Brain pericyte (primary cell): Measurements from ENCODE around the gene METTL27.
"Not testable (repeated sequence)": the region's sequence is repeated elsewhere in the genome, so short reads cannot be mapped to it uniquely, and the experiment has no call there.

Experiments
- DNase-seq: peaks from one replicate; pipeline ENCODE4 v3.0.0-alpha.2; 2012; ENCODE audit warnings: low read depth, low spot score

Gene METTL27

DNA sequence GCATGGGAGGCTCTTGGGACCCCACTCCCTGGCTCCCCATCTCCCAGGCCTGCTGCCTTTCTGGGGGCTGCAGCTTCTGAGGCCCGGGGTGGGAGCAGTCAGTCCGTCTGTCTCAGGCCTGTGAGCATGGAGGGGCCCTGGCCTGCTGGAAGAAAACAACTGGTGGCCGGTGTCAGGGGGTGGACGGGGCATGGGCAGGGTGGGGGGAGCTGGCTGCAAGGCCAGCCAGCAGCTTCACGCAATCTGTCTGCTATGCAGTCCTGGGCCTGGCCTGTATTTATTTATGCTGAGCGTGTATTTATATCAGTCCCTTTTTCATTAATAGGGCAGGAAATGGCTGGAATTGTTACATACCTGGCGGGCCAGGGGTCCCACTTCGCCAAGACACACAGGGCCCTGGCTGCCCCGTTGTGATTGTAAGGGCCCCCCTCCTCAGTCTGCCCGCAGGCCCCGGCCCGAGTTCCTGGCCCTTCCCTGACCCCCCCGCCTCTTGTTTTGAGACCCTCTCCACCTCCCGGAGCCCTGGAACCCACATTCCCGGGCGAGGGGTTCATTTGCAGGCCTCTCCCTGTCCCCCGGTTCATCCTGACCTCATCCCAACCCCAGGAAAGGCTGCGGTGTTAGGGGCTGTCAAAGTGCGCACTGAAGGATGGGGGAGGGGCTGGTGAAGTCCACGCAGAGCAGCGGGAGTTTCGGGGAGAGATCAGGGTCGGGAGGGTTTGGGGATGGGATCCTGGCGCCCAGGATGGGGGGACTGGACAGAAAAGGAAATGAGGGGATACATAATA, 26.9 kb upstream of the METTL27 start:
- DNase-seq, result no peak

DNA sequence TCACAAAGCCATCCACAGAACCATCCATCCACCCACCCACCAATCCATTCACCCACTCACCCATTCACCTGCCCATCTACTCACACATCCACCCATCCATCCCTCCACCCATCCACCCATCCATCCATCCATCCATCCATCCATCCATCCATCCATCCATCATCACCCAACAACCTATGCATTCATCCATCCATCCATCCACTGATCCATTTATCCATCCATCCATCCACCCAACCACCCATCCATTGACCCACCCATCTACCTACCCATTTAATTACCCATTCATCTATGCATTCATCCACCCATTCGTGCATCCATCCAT, 24.1 kb upstream of the METTL27 start:
- no peak for DNase-seq

DNA sequence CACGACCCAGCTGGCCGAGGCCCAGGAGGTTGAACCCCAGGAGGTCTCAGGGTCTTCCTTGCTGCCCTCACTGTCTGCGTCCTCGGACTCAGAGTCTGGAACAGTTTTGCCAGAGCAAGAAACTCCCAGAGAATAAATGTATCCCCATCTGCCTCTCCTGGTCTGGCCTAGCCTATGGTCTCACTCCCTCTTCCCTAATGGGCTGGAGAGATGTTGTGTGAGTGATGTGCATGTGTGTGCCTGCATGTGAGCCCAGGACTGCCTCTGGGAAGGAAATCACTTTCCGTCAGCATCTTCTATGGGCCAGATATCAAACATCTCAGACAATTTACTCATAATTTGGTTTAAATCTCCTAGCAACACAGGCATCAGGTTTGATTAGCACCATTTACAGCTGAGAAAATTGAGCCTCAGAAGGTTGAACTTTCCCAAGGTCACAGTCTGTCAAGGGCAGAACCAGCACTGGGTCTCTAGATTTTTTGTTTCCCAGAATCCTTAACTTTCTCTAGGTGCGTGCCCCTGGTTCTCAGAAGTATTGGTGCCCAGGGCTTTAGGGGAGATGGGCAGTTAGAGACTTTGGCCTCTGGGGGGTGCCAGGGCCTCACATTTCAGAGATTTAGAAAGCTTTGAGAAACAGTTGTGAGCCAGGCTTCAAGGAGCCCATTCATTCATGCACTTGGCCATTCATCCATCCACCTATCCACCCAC, 23.6 kb upstream of the METTL27 start:
- no peak for DNase-seq

DNA sequence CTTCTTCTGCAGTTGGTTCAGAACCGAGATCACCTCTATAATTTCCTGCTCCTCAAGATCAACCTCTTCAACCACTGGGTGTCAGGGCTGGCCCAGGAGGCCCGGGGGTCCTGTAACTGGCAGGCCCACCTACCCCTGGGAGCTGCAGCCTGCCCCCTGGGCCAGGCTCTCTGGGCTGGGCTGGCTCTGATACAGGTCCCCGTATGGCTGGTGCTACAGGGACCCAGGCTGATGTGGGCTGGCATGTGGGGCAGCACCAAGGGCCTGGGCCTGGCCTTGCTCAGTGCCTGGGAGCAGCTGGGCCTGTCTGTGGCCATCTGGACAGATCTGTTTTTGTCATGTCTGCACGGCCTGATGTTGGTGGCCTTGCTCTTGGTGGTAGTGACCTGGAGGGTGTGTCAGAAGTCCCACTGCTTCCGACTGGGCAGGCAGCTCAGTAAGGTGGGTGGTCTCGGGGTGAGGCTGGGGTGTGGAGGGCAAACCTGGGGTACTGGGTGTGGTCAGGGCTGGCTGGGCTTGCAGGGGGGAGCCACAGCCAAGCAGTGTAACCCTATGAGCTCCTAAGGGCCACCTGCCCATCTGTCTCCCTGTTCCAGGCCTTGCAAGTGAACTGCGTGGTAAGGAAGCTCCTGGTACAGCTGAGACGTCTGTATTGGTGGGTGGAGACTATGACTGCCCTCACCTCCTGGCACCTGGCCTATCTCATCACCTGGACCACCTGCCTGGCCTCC, 22.8 kb upstream of the METTL27 start:
- no peak for DNase-seq

DNA sequence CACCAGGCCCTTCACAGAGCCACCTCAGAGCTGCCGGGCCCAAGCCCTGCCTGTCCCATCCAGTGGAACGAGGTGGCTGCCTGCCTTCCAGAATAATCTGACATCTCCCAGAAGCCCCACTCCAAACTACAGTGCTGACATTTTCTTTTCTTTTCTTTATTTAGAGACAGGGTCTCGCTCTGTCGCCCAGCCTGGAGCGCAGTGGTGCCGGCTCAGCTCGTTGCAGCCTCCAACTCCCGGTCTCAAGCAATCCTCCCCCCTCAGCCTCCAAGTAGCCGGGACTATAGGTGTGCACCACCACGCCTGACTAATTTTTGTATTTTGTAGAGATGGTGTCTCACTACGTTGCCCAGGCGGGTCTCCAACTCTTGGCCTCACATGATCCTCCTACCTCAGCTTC, 19.0 kb upstream of the METTL27 start:
- DNase-seq, result no peak

DNA sequence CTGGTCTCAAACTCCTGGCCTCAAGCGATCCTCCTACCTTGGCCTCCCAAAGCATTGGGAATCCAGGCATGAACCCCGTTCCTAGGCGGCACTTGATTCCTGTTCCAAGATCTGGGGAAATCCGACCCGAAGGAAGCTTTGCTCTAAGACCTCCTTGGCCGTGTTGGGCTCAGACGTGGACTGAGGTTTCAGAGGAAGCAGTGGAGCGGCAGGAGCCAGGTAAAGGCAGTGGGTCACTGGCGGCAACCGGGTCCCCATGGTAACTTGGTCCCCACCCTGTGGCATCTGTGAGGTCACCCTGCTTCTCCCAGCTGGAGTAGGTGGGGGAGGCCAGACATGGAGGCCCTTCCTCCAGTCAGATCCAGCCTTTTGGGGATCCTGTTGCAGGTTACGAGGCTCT, 18.5 kb upstream of the METTL27 start, which contains the start of gene TMEM270:
Gene TMEM270 (plus strand): TSS at position 301 of the 400 bp plus-strand sequence. CDS start 36 bp downstream, at position 337.
- DNase-seq, result no peak

DNA sequence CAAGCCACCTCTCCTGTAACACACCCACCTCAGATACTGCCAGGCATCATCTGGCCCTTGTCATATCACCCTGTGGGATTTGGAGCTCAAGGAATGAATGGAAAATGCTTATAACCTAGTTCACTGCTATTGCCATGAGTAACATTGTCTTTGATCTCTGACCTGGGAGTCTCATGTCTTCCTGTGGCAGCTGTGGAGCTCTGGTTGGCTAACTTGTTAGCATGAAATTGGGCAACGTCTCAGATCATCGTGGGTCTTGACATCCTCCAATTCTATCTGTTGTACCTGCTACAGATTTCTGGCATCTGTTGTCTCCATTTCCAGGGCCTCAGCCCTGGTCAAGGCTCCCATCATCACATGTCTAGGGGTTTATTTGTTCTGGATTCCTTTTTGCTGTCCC, 16.5 kb upstream of the METTL27 start:
- no peak for DNase-seq

DNA sequence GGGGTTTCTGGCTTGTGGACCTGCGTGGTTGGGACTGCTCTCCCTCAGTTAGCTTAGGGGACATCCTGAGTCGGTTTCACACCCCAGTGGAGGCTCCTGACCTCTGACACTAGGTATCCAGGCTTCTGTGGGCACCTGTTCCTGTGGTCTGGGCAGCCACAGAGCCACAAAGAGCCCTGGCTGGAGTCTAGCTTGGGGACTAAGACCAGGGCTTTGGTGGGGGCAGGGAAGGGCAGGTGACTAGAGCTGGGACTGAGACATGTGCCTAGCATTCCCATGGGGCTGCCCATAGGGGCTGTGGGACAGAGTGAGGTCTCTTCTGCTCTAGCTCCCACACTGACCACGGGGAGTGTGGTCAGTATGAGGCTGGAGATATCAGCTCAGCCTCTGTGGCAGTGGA, 14.6 kb upstream of the METTL27 start:
- DNase-seq, result no peak

DNA sequence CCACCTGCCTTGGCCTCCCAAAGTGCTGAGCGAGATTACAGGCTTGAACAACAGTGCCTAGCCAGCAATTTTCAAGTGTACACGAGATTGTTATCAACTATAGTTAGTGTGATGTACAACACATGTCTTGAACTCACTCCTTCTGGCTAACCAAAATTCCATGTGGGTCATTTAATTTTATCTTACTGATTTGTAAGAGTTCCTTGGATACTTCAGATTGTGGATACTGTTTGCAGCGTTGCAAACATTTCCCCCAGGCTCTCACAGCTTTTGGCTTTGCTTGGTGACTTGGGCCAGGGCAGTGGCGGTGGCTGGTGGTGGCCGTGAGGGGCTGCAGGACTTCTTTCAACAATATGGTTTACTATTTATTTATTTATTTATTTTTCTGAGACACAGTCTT, 10.2 kb upstream of the METTL27 start:
- DNase-seq, result no peak

DNA sequence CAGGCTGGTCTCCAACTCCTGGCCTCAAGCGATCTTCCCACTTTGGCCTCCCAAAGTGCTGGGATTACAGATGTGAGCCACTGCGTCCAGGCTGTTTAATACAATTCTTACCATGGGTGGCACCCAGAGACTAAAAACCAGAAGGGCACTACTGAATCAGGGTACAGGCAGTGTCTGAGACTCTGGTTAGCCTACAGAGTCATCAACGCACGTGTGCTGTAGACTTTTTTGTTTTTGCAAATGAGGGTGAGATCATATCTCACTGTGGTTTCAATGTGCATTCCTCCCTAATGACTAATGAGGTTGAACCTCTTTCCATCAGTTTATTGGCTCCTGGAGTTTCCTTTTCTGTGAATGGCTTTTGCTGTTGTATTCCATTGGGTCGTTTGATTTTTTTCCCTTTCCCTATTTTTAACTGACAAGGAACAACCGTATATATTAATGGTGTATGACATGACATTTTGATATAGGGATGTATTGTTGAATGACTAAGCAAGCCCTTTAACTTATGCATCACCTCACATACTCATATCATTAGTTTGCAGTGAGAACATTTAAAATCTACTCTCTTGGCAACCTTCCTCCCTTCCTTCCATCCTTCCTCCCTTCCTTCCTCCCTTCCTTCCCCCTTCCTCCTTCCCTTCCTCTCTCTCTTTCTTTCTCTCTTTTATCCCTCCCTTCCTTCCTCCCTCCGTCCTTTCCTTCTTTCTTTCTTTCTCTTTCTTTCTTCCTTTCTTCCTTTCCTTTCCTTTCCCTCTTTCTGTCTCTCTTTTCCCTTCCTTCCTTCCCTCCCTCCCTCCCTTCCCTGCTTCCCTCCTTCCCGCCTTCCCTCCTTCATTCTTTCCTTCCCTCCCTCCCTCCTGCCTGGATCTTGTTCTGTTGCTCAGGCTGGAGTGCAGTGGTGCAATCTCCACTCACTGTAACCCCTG, 9.4 kb upstream of the METTL27 start:
- DNase-seq, result peak; percentile 53

DNA sequence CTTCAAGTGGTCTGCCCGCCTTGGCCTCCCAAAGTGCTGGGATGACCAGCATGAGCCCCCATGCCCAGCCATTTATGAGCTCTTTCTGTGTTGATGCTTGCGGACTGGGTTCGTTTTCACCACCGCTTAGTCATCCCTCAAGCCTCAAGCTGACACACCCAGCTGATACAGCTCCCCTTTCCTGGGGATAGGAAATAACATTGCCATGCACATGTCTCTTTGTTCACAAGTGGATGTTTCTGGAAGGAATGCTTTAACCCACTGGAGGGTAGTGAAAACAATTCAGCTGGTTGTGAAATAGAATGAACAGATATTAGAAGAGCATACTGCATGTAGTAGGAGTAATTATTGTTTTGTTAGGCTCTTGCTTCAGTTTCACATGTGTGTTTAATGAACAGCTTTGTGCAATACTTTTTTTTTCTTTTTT, 8.5 kb upstream of the METTL27 start:
- DNase-seq, result peak; percentile 91

DNA sequence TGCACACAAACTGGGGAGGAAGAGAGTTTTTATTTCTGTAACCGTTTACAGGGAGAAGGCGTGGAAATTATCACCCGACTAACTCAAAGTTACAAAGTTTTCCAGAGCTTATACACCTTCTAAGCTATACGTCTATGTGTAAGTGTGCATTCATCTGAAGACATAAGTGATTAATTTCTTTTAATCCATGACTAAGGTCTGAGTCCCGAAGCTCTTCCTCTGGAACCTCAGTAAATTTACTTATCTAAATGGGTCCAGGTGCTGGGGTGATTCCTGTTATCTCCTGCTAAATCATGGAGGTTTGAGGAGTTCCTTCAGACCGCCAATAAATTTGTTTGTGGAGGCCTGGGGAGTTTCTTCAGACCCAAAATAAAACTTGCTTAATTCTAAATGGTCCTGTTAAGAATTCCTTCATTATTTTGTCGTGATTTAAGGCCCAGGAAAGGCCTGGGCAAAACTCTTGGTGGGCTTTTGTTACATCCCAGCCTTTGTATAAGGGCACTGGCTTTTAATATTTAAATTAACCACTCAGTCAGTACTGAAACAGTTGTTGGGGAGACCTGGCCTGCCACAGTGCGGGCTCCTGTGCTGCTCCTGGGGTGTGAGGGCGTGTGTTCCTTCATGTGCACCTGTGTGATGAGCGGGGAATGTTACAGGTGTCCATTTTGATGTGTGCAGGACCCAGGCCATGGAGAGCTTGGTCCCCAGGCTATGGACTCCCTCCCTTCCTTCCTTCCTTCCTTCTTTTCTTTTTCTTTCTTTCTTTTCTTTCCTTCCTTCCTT, 5.8 kb upstream of the METTL27 start:
- no peak for DNase-seq

DNA sequence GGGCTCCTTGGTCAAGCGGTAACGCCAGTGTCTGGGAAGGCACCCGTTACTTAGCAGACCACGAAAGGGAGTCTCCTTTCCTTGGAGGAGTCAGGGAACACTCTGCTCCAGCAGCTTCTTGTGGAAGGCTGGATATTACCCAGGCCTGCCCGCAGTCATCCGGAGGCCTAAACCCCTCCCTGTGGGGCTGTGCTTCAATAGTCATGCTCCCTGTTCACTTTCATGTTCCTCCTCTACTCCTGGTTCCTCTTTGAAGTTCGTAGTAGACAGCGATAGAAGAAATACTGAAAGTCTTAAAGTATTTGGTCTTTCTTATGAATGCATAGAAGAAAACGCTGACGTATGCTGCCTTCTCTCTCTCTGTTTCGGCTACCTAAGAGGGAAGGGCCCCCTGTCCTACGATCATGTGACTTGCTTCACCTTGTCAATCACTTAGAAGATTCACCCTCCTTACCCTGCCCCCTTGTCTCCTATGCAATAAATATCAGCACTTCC, 3.4 kb upstream of the METTL27 start:
- DNase-seq, result not testable (repeated sequence)

DNA sequence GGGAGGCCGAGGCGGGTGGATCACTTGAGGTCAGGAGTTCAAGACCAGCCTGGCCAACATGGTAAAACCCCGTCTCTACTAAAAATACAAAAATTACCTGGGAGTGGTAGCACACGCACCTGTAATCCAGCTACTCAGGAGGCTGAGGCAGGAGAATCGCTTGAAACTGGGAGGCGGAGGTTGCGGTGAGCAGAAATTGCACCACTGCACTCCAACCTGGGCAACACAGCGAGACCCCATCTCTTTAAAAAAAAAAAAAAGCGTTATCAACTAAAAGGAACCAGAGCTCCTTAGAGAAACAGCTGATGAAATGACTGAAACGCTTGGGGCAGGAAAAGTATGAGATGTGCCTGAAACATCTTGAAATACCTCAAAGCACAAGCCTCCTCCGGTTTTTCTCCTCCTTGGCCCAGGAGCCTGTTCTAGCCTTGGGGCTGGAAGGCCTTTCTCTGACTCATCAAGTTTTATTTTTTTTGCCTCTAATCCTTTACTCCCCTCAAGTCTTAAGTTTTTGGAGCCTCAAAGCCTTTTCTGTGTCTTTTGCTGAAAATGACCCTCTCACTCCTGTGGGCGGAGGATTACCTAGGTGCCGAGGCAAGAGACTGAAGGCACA, 2.6 kb upstream of the METTL27 start:
- no peak for DNase-seq

DNA sequence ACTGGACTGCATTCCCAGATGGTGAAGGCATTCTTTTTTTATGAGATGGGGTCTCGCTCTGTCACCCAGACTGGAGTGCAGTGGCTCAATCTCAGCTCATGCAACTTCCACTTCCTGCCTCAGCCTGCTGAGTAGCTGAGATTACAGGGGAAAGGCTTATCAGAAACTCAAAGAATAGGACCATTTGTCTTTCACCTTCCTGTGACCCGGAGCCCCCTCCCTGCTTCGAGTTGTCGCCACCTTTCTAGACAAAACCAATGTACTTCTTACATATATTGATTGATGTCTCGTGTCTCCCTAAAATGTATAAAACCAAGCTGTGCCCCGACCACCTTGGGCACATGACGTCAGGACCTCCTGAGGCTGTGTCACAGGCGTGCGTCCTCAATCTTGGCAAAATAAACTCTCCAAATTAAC, 1.8 kb upstream of the METTL27 start:
- DNase-seq, result no peak

DNA sequence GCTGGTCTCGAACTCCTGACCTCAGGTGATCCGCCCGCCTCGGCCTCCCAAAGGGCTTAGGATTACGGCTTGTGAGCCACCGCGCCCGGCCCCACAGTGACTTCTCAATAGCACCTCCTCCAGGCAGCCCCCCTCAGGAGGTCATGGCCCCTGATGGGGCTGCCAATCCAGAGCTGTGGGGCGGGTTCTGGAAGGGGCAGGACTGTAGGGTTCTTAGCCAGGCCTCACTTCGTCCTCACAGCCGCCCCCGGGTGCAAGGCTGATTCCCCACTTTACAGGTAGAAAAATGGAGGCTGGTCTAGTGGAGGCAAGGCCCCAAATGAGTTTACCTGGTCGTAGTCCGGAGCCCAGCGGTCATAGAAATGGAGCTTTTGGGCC, 638 bp downstream of the METTL27 start:
- DNase-seq, result no peak

DNA sequence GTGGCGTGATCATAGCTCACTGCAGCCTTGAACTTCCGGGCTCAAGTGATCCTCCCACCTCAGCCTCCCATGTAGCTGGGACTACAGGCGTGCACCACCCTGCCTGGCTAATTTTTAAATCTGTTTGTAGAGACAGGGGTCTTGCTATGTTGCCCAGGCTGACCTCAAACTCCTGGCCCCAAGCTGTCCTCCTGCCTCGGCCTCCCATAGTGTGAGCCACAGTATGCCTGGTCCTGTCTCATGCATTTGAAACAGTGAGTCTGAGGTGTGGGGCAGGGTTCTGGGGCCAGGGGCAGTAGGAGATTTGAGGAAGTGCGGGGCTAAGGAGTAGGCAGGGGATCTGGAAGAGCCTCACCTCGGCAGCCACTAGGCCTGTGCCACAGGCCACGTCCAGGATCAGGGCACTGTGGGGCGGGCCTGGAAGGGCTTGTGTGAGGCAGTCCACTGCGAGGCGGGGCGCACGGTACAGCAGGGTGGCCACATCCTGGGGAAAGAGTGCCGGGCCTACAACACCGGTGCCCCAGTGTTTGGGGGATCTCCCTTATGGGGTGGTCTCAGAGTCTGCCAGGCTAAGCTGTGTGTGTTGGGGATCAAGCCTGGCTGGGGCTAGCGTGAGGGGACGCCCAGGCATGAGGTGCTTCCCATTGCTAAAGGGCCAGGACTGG, 1.5 kb downstream of the METTL27 start:
- no peak for DNase-seq

DNA sequence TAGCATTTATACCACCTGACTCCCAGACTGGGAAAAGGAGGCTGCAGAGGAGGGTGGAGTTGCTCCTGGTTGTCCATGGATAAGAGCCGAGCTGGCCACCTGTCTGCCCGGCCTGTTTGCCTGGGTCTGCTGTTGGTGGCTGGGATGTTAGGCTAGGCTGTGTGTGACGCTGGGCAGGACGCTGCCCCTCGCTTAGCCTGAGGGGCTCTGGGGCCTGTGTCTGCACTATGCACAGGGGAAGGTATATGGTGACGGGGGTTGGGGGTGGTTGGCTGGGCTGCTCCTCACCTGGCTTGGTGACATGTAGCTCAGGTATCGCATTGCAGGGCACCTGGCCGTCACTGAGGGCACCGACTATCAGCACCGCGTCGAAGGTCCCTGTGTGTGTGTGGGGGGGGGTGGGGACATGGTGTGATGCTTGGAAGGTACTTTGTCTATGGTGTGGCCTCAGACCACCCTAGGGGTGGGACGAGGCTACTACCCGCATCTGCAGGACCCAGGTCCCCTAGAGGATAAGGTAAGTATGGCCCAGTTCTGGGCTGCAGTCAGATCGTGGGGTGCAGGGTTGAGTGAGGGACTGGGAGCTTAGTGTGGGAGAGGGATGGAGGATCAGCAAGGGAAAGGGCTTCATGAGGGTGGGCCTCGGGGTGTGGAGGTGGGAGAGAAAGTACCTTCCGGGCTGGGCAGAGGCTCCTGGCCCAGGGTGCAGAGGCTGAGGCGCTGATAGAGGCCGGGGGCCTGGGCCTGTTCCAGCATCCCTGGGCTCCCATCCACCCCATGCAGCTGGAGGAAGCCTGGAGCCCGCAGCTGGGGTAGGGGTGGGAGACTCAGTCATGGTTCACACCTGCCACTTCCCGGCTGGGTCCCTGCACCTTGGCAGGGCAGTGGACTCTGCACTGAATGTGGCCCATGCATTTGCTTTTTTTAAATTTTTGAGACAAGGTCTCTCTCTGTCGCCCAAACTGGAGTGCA, 2.3 kb downstream of the METTL27 start:
- no peak for DNase-seq
